MM.1S (cell line): ENCODE results near the gene PELI1.

Source experiments
- EZH2 ChIP-seq: fragments of 300-600 bp; sonication (generic); optimal IDR thresholded peaks from 2 replicates; pipeline ENCODE3; 2017; ENCODE audit warnings: low read depth, mild to moderate bottlenecking, antibody characterized with exemption, low read length, mixed read lengths
- EZH2phosphoT487 ChIP-seq: fragments of 300-600 bp; sonication (generic); IDR thresholded peaks from 2 replicates; pipeline ENCODE4 v1.6.1; 2018; ENCODE audit warnings: antibody characterized with exemption, low read length
- TF ChIP-seq, protein P1 (sequence below): fragments of 300-600 bp; sonication (generic); IDR thresholded peaks from 2 replicates; pipeline ENCODE4 v1.5.1; 2016; ENCODE audit warnings: antibody characterized with exemption, low read length, mixed read lengths

DNA sequence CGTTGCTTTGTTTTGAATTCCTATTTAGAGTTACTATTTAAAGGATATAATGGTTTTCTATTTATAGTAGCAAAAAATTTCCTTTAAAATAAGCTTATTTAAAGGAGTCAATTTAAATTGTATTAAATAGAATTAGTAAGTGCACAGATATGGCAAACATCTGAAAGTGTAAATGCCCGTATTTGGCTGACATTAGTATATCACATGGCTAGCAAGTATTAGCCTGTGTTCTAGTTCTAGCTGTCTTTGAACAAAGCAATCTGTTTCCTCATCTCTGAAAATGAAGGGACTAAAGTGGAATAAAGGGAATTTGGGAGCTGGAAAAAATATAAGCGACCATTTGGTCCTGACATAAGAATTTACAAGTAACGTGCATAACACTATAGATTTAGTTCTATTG, 32.2 kb downstream of the PELI1 start:
- TF ChIP-seq, protein P1, sequence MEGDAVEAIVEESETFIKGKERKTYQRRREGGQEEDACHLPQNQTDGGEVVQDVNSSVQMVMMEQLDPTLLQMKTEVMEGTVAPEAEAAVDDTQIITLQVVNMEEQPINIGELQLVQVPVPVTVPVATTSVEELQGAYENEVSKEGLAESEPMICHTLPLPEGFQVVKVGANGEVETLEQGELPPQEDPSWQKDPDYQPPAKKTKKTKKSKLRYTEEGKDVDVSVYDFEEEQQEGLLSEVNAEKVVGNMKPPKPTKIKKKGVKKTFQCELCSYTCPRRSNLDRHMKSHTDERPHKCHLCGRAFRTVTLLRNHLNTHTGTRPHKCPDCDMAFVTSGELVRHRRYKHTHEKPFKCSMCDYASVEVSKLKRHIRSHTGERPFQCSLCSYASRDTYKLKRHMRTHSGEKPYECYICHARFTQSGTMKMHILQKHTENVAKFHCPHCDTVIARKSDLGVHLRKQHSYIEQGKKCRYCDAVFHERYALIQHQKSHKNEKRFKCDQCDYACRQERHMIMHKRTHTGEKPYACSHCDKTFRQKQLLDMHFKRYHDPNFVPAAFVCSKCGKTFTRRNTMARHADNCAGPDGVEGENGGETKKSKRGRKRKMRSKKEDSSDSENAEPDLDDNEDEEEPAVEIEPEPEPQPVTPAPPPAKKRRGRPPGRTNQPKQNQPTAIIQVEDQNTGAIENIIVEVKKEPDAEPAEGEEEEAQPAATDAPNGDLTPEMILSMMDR = no peak
- TF ChIP-seq EZH2phosphoT487 (no peak), EZH2 (no peak)
